CD14-positive monocyte (primary cell): ENCODE measurements around the gene PTPN14. TPM values are rescaled to one million over a fixed set of nuclear protein-coding genes. Genes with fewer than 3 reads are reported as not detected.

Source experiments
- DNase-seq, 3 donors: peaks; one replicate each; pipeline ENCODE4 v3.0.0-alpha.2; 2011 to 2022
- H2AFZ ChIP-seq: 2 replicates; pipeline ENCODE4 v1.6.0; 2012; ENCODE audit warnings: mild to moderate bottlenecking, low read depth, low read length, inconsistent platforms; ENCODE audit not compliant: insufficient read depth, poor library complexity, severe bottlenecking
- H3K27ac ChIP-seq, 2 donors: 1 replicate in 1 of 2; 2 replicates in 1 of 2; pipeline ENCODE4 v1.5.1; 2012 to 2013; ENCODE audit warnings: low read length in 2 of 2, control low read depth in 1 of 2, inconsistent platforms in 1 of 2, low read depth in 1 of 2, mild to moderate bottlenecking in 1 of 2
- H3K27me3 ChIP-seq, 2 donors: one replicate each; pipeline versions ENCODE4 v1.6.0 to v1.6.1; 2011 to 2013; ENCODE audit warnings: low read length in 2 of 2; ENCODE audit not compliant: control insufficient read depth in 2 of 2, insufficient read depth in 2 of 2
- H3K36me3 ChIP-seq, 2 donors: replicated peaks in 1 of 2; 1 replicate in 1 of 2; 2 replicates in 1 of 2; pipeline versions ENCODE4 v1.5.1 to v1.6.1; 2012 to 2013; ENCODE audit warnings: low read length in 2 of 2, control low read depth in 1 of 2, inconsistent platforms in 1 of 2, mild to moderate bottlenecking in 1 of 2; ENCODE audit not compliant: insufficient read depth in 2 of 2, control insufficient read depth in 1 of 2
- H3K4me1 ChIP-seq, 2 donors: 1 replicate in 1 of 2; 2 replicates in 1 of 2; pipeline versions ENCODE4 v1.5.1 to v1.6.1; 2012 to 2013; ENCODE audit warnings: low read length in 2 of 2, control low read depth in 1 of 2, inconsistent platforms in 1 of 2, mild to moderate bottlenecking in 1 of 2, moderate library complexity in 1 of 2; ENCODE audit not compliant: insufficient read depth in 2 of 2, control insufficient read depth in 1 of 2
- H3K4me2 ChIP-seq: replicated peaks from 2 replicates; pipeline ENCODE3; 2012; ENCODE audit warnings: low read length, moderate library complexity, mild to moderate bottlenecking; ENCODE audit not compliant: poor library complexity, severe bottlenecking; ENCODE audit errors: extremely low read depth
- H3K4me3 ChIP-seq, 3 experiments: fragments of 200-600 bp in 1 of 3; sonication (generic) in 1 of 3; replicated peaks in 1 of 3; 1 replicate in 2 of 3; 2 replicates in 1 of 3; pipeline ENCODE4 v1.5.1; 2011 to 2013; ENCODE audit warnings: low read length in 3 of 3, mild to moderate bottlenecking in 3 of 3, control low read depth in 2 of 3, low read depth in 2 of 3, inconsistent platforms in 1 of 3, moderate library complexity in 1 of 3
- H3K79me2 ChIP-seq: 2 replicates; pipeline ENCODE4 v1.6.0; 2012; ENCODE audit warnings: mild to moderate bottlenecking, control low read depth, inconsistent platforms, low read length, moderate library complexity; ENCODE audit not compliant: insufficient read depth
- H3K9ac ChIP-seq: 2 replicates; pipeline ENCODE4 v1.6.0; 2017; ENCODE audit warnings: low read length, mild to moderate bottlenecking; ENCODE audit not compliant: insufficient read depth, poor library complexity, severe bottlenecking
- H3K9me3 ChIP-seq, 2 donors: replicated peaks in 1 of 2; 1 replicate in 1 of 2; 2 replicates in 1 of 2; pipeline versions ENCODE4 v1.5.1 to v1.6.1; 2012 to 2013; ENCODE audit warnings: low read length in 2 of 2, control low read depth in 1 of 2; ENCODE audit not compliant: control insufficient read depth in 1 of 2, insufficient read depth in 1 of 2
- H4K20me1 ChIP-seq: 2 replicates; pipeline ENCODE4 v1.6.0; 2012; ENCODE audit warnings: mild to moderate bottlenecking, low read length, control low read depth, moderate library complexity; ENCODE audit not compliant: insufficient read depth
- H3K27ac Mint-ChIP-seq, 7 donors: one replicate each; pipeline ENCODE4 v1.8.0; 2020; ENCODE audit warnings: mild to moderate bottlenecking in 7 of 7, mixed read lengths in 7 of 7, moderate library complexity in 6 of 7, inconsistent platforms in 2 of 7
- H3K27me3 Mint-ChIP-seq, 3 donors: one replicate each; pipeline ENCODE4 v1.8.0; 2021 to 2022; ENCODE audit warnings: low read depth in 3 of 3, mild to moderate bottlenecking in 3 of 3, mixed read lengths in 3 of 3, moderate library complexity in 3 of 3, inconsistent platforms in 1 of 3
- H3K36me3 Mint-ChIP-seq, 2 donors: one replicate each; pipeline ENCODE4 v1.8.0; 2020; ENCODE audit warnings: mixed read lengths in 2 of 2, inconsistent platforms in 1 of 2, mild to moderate bottlenecking in 1 of 2
- H3K4me1 Mint-ChIP-seq: one replicate; pipeline ENCODE4 v1.8.0; 2020; ENCODE audit warnings: mild to moderate bottlenecking, mixed read lengths
- H3K4me3 Mint-ChIP-seq, 2 donors: one replicate each; pipeline ENCODE4 v1.8.0; 2020; ENCODE audit warnings: mild to moderate bottlenecking in 2 of 2, mixed read lengths in 2 of 2, moderate library complexity in 1 of 2
- H3K9me3 Mint-ChIP-seq, 7 donors: one replicate each; pipeline ENCODE4 v1.8.0; 2020 to 2022; ENCODE audit warnings: mixed read lengths in 7 of 7, mild to moderate bottlenecking in 6 of 7, moderate library complexity in 6 of 7, inconsistent platforms in 2 of 7
- WGBS: methylation state at CpG from one replicate; pipeline ENCODE4 v1.1.5; 2013; ENCODE audit warnings: missing lambda C conversion rate; ENCODE audit not compliant: insufficient coverage; 5-methylcytosine and 5-hydroxymethylcytosine counted together
- intact Hi-C, 2 donors: fragments of 100-400 bp; cut with micrococcal nuclease; formaldehyde crosslinking; loops; one replicate each; pipeline versions ENCODE4 v1.15.0 to v1.15.1; 2023
- polyA plus RNA-seq, 3 donors: library from polyadenylated mRNA; depleted of rRNA in 1 of 3; unstranded in 2 of 3; stranded (reverse) in 1 of 3; fragments of 300-500 nt in 2 of 3; fragments of >200 nt in 1 of 3; fragmentation: Illumina TruSeq in 2 of 3; gene quantifications; 1 replicate in 2 of 3; 2 replicates in 1 of 3; pipeline ENCODE4 v1.2.3, GENCODE V29; 2012 to 2021
- TF ChIP-seq, protein P1 (sequence below): fragments of 200-600 bp; IDR thresholded peaks from one replicate; pipeline ENCODE4 v1.8.0; 2022; ENCODE audit warnings: antibody characterized with exemption, mild to moderate bottlenecking

PTPN14 gene
- polyA plus RNA-seq, 3 donors, result 0.01 TPM; not detected in 1

DNA sequence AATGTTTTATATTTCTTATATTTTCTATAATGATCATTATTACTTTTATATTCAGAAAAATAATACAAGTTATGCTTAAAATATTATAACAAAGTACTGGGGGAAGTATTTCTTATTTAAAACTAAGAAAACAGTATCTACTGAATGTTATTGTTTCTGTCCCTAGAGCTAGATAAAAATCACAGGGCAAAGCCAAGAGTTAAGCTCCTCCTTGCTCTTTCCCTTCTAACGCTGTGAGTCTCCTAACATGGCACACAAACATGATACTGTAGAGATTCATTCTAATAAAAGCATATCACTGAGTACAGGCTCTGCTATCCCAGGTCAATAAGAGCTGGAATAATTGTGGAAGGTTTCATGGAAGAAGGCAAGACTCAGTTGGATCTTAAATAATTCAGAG lies 53.4 kb downstream of the PTPN14 start:
- no peaks in the 10 kb centered on the region for H3K9me3 ChIP-seq
- H3K4me2 ChIP-seq, result no peak overlapping the region
- Mint-ChIP-seq H3K27me3 (peaks cover 0 to 9% (median 7%) of the 10 kb centered on the region in 3 donors), H3K4me3 (no peak overlapping the region), H3K36me3 (no peaks in the 10 kb centered on the region), H3K9me3 (peaks cover 0 to 2% (median 0%) of the 10 kb centered on the region in 7 donors), H3K4me1 (no peaks in the 10 kb centered on the region), H3K27ac (no peak overlapping the region)
- no peaks in the 10 kb centered on the region for H3K27me3 ChIP-seq
- H4K20me1 ChIP-seq, result no peaks in the 10 kb centered on the region
- H3K4me1 ChIP-seq, result no peaks in the 10 kb centered on the region
- intact Hi-C loops, result no loop called here
- no peak overlapping the region for H3K4me3 ChIP-seq
- no CpG with 5 or more reads among the region's 1 CpG for WGBS
- no peak overlapping the region for H3K9ac ChIP-seq
- DNase-seq, result no peak
- H3K79me2 ChIP-seq, result no peaks in the 10 kb centered on the region
- H2AFZ ChIP-seq, result no peak overlapping the region
- no peak overlapping the region for H3K27ac ChIP-seq
- no peaks in the 10 kb centered on the region for H3K36me3 ChIP-seq
- TF ChIP-seq, protein P1, sequence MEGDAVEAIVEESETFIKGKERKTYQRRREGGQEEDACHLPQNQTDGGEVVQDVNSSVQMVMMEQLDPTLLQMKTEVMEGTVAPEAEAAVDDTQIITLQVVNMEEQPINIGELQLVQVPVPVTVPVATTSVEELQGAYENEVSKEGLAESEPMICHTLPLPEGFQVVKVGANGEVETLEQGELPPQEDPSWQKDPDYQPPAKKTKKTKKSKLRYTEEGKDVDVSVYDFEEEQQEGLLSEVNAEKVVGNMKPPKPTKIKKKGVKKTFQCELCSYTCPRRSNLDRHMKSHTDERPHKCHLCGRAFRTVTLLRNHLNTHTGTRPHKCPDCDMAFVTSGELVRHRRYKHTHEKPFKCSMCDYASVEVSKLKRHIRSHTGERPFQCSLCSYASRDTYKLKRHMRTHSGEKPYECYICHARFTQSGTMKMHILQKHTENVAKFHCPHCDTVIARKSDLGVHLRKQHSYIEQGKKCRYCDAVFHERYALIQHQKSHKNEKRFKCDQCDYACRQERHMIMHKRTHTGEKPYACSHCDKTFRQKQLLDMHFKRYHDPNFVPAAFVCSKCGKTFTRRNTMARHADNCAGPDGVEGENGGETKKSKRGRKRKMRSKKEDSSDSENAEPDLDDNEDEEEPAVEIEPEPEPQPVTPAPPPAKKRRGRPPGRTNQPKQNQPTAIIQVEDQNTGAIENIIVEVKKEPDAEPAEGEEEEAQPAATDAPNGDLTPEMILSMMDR, result no peak

DNA sequence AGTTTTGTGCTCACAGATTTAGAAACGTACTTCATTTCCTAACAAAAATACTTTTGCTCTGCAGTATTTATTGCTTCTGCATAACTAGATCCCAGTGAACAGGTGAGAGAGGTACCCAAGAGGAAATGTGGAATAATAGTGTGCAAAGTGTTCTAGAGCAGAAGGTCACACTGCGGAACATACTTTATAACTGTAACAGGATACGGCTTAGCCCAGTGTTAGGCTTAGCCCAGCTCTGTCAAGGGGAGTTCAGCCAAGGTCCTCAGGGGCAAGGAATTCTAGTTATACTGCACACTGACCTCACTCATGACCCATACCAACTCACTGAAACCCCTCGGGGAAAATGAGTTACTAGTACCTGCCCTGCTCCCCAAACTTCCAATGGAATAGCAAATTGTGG lies 55.3 kb downstream of the PTPN14 start:
- DNase-seq, result no peak
- H3K36me3 ChIP-seq, result no peaks in the 10 kb centered on the region
- H3K4me2 ChIP-seq, result no peak overlapping the region
- H3K9ac ChIP-seq, result no peak overlapping the region
- no peaks in the 10 kb centered on the region for H3K9me3 ChIP-seq
- Mint-ChIP-seq H3K9me3 (peaks cover 0 to 2% (median 0%) of the 10 kb centered on the region in 7 donors), H3K27me3 (peaks cover 0 to 7% (median 7%) of the 10 kb centered on the region in 3 donors), H3K4me1 (no peaks in the 10 kb centered on the region), H3K4me3 (no peak overlapping the region), H3K36me3 (no peaks in the 10 kb centered on the region), H3K27ac (no peak overlapping the region)
- no peaks in the 10 kb centered on the region for H3K4me1 ChIP-seq
- no peaks in the 10 kb centered on the region for H3K27me3 ChIP-seq
- no peak overlapping the region for H3K4me3 ChIP-seq
- no peak overlapping the region for H2AFZ ChIP-seq
- 92% methylated on average over 2 of the region's 4 CpGs for WGBS
- no peaks in the 10 kb centered on the region for H3K79me2 ChIP-seq
- H3K27ac ChIP-seq, result no peak overlapping the region
- intact Hi-C loops, result no loop called here
- TF ChIP-seq, protein P1, result no peak
- no peaks in the 10 kb centered on the region for H4K20me1 ChIP-seq
